ENCODE measurements around the gene ITGA11.

- TF ChIP-seq CTCF (conservative IDR thresholded peaks at IDR 0.05; ENCODE audit: low read depth in 2 of 2), result no peak
- no peak for TF ChIP-seq EZH2 (IDR thresholded peaks at IDR 0.05; ENCODE audit: low read depth, unreplicated experiment)
- TF ChIP-seq STAT1 (IDR thresholded peaks at IDR 0.05; ENCODE audit: unreplicated experiment), result no peak
- no peak for TF ChIP-seq JUNB (IDR thresholded peaks at IDR 0.05; ENCODE audit: unreplicated experiment)
- TF ChIP-seq ZNF462 (CRISPR knock-in tag; IDR thresholded peaks at IDR 0.05), result no peak
- TF ChIP-seq POLR2AphosphoS5 (IDR thresholded peaks at IDR 0.05; ENCODE audit: low read depth), result no peak
- TF ChIP-seq ETS1 (IDR thresholded peaks at IDR 0.05), result no peak
- no peak for TF ChIP-seq REST (IDR thresholded peaks at IDR 0.05; ENCODE audit: unreplicated experiment)
- TF ChIP-seq EZH2phosphoT487 (IDR thresholded peaks at IDR 0.05; ENCODE audit: unreplicated experiment), result no peak
- TF ChIP-seq ZNF114 (CRISPR knock-in tag; IDR thresholded peaks at IDR 0.05), result no peak
- no peak for TF ChIP-seq NANOG (IDR thresholded peaks at IDR 0.05; ENCODE audit: borderline replicate concordance)
- TF ChIP-seq CREB1 (CRISPR knock-in tag; IDR thresholded peaks at IDR 0.05; ENCODE audit: low read depth), result no peak
- TF ChIP-seq ZNF331 (CRISPR knock-in tag; IDR thresholded peaks at IDR 0.05; ENCODE audit: low read depth), result no peak
Observed at GRCh38 chr15:68365140-68365745, 66.7 kb downstream of the ITGA11 start.

Data from GM23338 (cell line).